ENCODE measurements around the gene TBC1D4.
"Not testable (repeated sequence)": the region's sequence is repeated elsewhere in the genome, so short reads cannot be mapped to it uniquely, and the experiment has no call there.

The TBC1D4 gene

GRCh38 chr13:75312884-75313520, 169.0 kb downstream of the TBC1D4 start:
- no peak for FAIRE-seq

GRCh38 chr13:75309981-75310580, 171.9 kb downstream of the TBC1D4 start:
- no peak for FAIRE-seq

- FAIRE-seq, result no peak
These were observed 173.7 kb downstream of the TBC1D4 start for GRCh38 chr13:75308222-75308621.

GRCh38 chr13:75307370-75307949, 174.5 kb downstream of the TBC1D4 start:
- FAIRE-seq, result no peak

GRCh38 chr13:75306967-75307366, 175.0 kb downstream of the TBC1D4 start:
- not testable (repeated sequence) for FAIRE-seq

- no peak for FAIRE-seq
These were observed 176.9 kb downstream of the TBC1D4 start for GRCh38 chr13:75305059-75305458.

GRCh38 chr13:75303263-75303662, 178.7 kb downstream of the TBC1D4 start:
- FAIRE-seq, result no peak

- no peak for FAIRE-seq
These were observed 179.8 kb downstream of the TBC1D4 start for GRCh38 chr13:75302071-75302698.

GRCh38 chr13:75299913-75300862, 181.8 kb downstream of the TBC1D4 start:
- peak; percentile 5 for FAIRE-seq

- FAIRE-seq, result no peak
These were observed 182.7 kb downstream of the TBC1D4 start for GRCh38 chr13:75299246-75299645.

GRCh38 chr13:75296641-75297040, 185.3 kb downstream of the TBC1D4 start:
- FAIRE-seq, result no peak

- no peak for FAIRE-seq
These were observed 186.8 kb downstream of the TBC1D4 start for GRCh38 chr13:75295201-75295600.

- no peak for FAIRE-seq
These were observed 187.9 kb downstream of the TBC1D4 start for GRCh38 chr13:75294110-75294509.

GRCh38 chr13:75285310-75285709, 196.7 kb downstream of the TBC1D4 start:
- no peak for FAIRE-seq

- no peak for FAIRE-seq
These were observed 202.1 kb downstream of the TBC1D4 start for GRCh38 chr13:75279834-75280369.

GRCh38 chr13:75273695-75274094, 208.3 kb downstream of the TBC1D4 start:
- not testable (repeated sequence) for FAIRE-seq

- FAIRE-seq, result peak; percentile 5
These were observed 210.1 kb downstream of the TBC1D4 start for GRCh38 chr13:75271846-75272245.

GRCh38 chr13:75268481-75268880, 213.5 kb downstream of the TBC1D4 start:
- FAIRE-seq, result not testable (repeated sequence)

GRCh38 chr13:75264611-75265010, 217.4 kb downstream of the TBC1D4 start:
- no peak for FAIRE-seq

GRCh38 chr13:75263741-75264407, 218.1 kb downstream of the TBC1D4 start:
- FAIRE-seq, result no peak

- FAIRE-seq, result peak; percentile 80
These were observed 223.7 kb downstream of the TBC1D4 start for GRCh38 chr13:75258159-75258782.
